ENCODE data around the gene C16orf87. TPM values are rescaled to one million over a fixed set of nuclear protein-coding genes. Genes with fewer than 3 reads are reported as not detected.

The C16orf87 gene
- total RNA-seq, 4 donors from 2014 or later: 5.8 to 13.7 (median 9.4) TPM

DNA sequence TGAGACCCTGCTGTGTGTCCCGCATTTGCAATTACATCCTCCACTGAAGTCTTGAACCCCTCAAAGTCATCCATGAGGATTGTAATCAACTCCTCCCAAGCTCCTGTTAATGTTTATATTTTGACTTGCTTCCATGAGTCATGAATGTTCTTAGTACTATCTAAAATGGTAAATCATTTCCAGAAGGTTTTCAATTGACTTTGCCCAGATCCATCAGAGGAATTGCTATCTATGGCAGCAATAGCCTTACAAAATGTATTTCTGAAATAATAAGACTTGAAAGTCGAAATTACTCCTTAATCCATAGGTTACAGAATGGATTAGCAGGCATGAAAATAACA, 2.5 kb upstream of the C16orf87 start:
- Histone ChIP-seq H3K4me3 (no peak overlapping the region), H3K27ac (no peak overlapping the region), H3K9me3 (no peaks in the 10 kb centered on the region), H3K27me3 (no peaks in the 10 kb centered on the region), H3K36me3 (no peaks in the 10 kb centered on the region), H3K4me1 (peaks cover 0 to 18% (median 3%) of the 10 kb centered on the region in 3 donors)
- 73 to 90% methylated on average over 2 of the region's 2 CpGs for WGBS, 2 donors (ENCODE audit: low coverage in 1 of 2)
- no peak for ATAC-seq
- no peak for TF ChIP-seq POLR2AphosphoS5 (IDR thresholded peaks at IDR 0.05)
- TF ChIP-seq POLR2A (IDR thresholded peaks at IDR 0.05): no peak
- TF ChIP-seq EP300 (IDR thresholded peaks at IDR 0.05): no peak
- TF ChIP-seq, protein P1, sequence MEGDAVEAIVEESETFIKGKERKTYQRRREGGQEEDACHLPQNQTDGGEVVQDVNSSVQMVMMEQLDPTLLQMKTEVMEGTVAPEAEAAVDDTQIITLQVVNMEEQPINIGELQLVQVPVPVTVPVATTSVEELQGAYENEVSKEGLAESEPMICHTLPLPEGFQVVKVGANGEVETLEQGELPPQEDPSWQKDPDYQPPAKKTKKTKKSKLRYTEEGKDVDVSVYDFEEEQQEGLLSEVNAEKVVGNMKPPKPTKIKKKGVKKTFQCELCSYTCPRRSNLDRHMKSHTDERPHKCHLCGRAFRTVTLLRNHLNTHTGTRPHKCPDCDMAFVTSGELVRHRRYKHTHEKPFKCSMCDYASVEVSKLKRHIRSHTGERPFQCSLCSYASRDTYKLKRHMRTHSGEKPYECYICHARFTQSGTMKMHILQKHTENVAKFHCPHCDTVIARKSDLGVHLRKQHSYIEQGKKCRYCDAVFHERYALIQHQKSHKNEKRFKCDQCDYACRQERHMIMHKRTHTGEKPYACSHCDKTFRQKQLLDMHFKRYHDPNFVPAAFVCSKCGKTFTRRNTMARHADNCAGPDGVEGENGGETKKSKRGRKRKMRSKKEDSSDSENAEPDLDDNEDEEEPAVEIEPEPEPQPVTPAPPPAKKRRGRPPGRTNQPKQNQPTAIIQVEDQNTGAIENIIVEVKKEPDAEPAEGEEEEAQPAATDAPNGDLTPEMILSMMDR (IDR thresholded peaks at IDR 0.05): no peak

DNA sequence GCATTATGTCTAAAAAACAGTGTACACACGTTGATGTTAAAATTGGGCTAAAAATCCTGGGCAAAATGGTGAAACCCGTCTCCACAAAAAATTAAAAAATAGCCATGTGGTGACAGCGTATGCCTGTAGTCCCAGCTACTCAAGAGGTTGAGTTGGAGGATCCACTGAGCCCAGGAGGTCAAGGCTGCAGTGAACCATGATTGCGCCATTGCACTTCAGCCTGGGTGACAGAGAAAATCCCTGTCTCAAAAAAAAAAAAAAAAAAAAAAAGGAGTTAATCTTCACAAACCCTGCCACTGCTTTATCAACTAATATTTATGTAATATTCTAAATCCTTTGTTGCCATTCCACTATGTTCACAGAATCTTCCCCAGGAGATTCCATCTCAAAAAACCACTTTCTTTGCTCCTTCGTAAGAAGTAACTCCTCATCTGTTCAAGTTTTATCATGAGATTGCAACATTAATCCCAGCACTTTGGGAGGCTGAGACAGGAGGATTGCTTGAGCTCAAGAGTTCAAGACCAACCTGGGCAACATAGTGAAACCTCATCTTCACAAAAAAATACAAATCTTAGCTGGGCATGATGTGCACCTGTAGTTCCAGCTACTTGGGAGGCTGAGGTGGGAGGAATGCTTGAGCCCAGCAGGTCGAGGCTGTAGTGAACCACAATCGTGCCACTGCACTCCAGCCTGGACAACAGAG, 1.9 kb upstream of the C16orf87 start:
- no peak for ATAC-seq
- Histone ChIP-seq H3K27me3 (no peaks in the 10 kb centered on the region), H3K9me3 (no peaks in the 10 kb centered on the region), H3K27ac (no peak overlapping the region), H3K4me3 (no peak overlapping the region), H3K4me1 (peaks cover 0 to 18% (median 3%) of the 10 kb centered on the region in 3 donors), H3K36me3 (no peaks in the 10 kb centered on the region)
- WGBS, 2 donors (ENCODE audit: low coverage in 1 of 2): 81 to 100% methylated on average over 2 to 5 of the region's 7 CpGs
- TF ChIP-seq EP300 (IDR thresholded peaks at IDR 0.05): no peak
- no peak for TF ChIP-seq POLR2A (IDR thresholded peaks at IDR 0.05)
- TF ChIP-seq POLR2AphosphoS5 (IDR thresholded peaks at IDR 0.05): no peak
- TF ChIP-seq, protein P1 (IDR thresholded peaks at IDR 0.05): no peak

DNA sequence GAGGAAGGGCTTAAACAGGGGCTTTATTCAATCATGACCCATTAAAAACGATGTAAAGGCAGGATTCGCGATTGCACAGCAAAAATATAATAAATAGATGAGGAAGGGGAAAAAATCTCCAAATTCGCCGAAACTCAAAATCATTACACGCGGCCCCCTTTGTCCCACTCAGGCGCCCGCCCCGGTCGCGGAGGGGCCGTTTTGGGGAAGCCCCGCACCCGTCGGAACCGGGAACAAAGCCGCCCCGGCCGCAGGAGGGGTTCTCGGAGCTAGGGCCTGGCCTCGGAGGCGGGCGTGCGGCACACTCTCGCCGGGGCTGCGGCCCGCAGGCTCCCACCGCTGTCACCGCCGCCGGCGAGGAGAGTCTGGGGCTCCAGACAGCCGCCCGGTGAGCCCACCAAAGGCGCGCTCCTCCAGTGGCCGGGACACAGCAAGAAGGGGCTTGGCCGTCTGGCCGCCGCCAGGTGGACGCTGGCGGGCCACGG, 521 bp downstream of the C16orf87 start:
- 0% methylated on average over 5 to 18 of the region's 45 CpGs for WGBS, 2 donors (ENCODE audit: low coverage in 1 of 2)
- ATAC-seq: peak; percentile 44

DNA sequence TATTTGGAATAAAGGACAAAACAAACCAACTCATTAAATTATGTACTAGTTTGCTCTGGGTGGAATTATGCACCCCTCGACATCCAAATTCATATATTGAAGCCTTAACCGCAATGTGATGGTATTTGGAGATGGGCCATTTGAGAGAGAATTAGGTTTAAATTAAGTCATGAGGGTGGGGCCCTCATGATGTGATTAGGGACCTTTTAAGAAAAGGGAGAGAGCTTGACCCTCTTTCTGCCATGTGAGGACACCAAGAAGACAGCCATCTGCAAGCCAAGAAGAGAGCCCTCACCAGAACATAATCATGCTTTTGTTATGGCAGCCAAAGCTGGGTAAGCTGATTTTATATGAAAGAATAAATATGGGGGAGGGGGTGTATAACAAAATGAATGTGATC, 2.0 kb downstream of the C16orf87 start:
- Histone ChIP-seq H3K4me1 (peaks cover 0 to 18% (median 3%) of the 10 kb centered on the region in 3 donors), H3K36me3 (no peaks in the 10 kb centered on the region), H3K4me3 (no peak overlapping the region), H3K27ac (peak overlapping the region in 1 of 4 donors; percentile 93), H3K9me3 (no peaks in the 10 kb centered on the region), H3K27me3 (no peaks in the 10 kb centered on the region)
- TF ChIP-seq, protein P1 (IDR thresholded peaks at IDR 0.05): no peak
- TF ChIP-seq POLR2AphosphoS5 (IDR thresholded peaks at IDR 0.05) (no peak), POLR2A (IDR thresholded peaks at IDR 0.05) (no peak), EP300 (IDR thresholded peaks at IDR 0.05) (no peak)
- WGBS, 2 donors (ENCODE audit: low coverage in 1 of 2): 84 to 100% methylated on average over 2 of the region's 2 CpGs
- no peak for ATAC-seq

More for the DNA sequence above, 521 bp downstream of the C16orf87 start:
- no peaks in the 10 kb centered on the region for H3K36me3 ChIP-seq
- H3K4me1 ChIP-seq: peaks cover 0 to 18% (median 3%) of the 10 kb centered on the region in 3 donors
- TF ChIP-seq EP300 (IDR thresholded peaks at IDR 0.05) (no peak), POLR2A (IDR thresholded peaks at IDR 0.05) (no peak), POLR2AphosphoS5 (IDR thresholded peaks at IDR 0.05) (no peak)
- TF ChIP-seq, protein P1 (IDR thresholded peaks at IDR 0.05): peak in 1 of 4 experiments; percentile 17
- no peaks in the 10 kb centered on the region for H3K9me3 ChIP-seq
- H3K27ac ChIP-seq: peak overlapping the region; percentile 61 to 95 (median 93)
- H3K4me3 ChIP-seq: peak overlapping the region; percentile 51 to 95
- no peaks in the 10 kb centered on the region for H3K27me3 ChIP-seq

DNA sequence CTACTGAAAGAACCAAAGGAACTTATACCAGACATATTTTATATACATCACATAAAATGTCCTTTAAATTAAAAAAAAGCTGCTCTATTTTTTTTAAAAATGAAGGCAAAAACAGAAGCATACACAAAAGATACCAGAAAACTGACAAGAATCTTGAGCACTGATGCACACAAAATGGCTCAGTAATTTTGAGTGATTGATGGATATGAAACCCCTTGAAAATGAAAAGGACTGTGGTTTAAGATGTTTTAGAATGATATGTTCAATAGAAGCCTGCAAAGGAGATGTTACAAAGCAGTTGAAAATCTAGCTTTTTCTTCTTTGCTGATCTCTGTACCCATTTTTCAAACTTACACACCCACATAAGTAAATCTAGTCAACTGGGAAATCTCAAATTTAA, 2.7 kb downstream of the C16orf87 start:
- H3K4me3 ChIP-seq: no peak overlapping the region
- no peak for ATAC-seq
- TF ChIP-seq, protein P1 (IDR thresholded peaks at IDR 0.05): no peak
- TF ChIP-seq POLR2AphosphoS5 (IDR thresholded peaks at IDR 0.05) (no peak), POLR2A (IDR thresholded peaks at IDR 0.05) (no peak), EP300 (IDR thresholded peaks at IDR 0.05) (no peak)

More for the DNA sequence above, 2.7 kb downstream of the C16orf87 start:
- Histone ChIP-seq H3K27ac (no peak overlapping the region), H3K36me3 (no peaks in the 10 kb centered on the region), H3K27me3 (no peaks in the 10 kb centered on the region), H3K9me3 (no peaks in the 10 kb centered on the region), H3K4me1 (peaks cover 0 to 18% (median 3%) of the 10 kb centered on the region in 3 donors)
